GM19463 (cell line): ENCODE results near the gene KIAA1671.
A peak's percentile ranks its signal among the peaks of the same experiment; 100 is the strongest.

Experiments used
- ATAC-seq: cut with Tn5 transposase; IDR thresholded peaks from one replicate; pipeline ENCODE4 v1.9.1; 2021; ENCODE audit warnings: mild to moderate bottlenecking, moderate library complexity; ENCODE audit not compliant: unreplicated experiment

KIAA1671 gene

GRCh38 chr22:25084405-25085107 lies 132.0 kb downstream of the KIAA1671 start:
- no peak for ATAC-seq

- ATAC-seq, result no peak
Measured at GRCh38 chr22:25085156-25085555, 132.6 kb downstream of the KIAA1671 start.

- ATAC-seq, result peak; percentile 91
Measured at GRCh38 chr22:25085930-25086901, 133.7 kb downstream of the KIAA1671 start.

GRCh38 chr22:25086902-25087282 lies 134.4 kb downstream of the KIAA1671 start:
- ATAC-seq, result no peak

- ATAC-seq, result no peak
Measured at GRCh38 chr22:25090225-25090890, 137.8 kb downstream of the KIAA1671 start.

GRCh38 chr22:25091458-25091857 lies 138.9 kb downstream of the KIAA1671 start:
- no peak for ATAC-seq

- no peak for ATAC-seq
Measured at GRCh38 chr22:25092119-25092518, 139.6 kb downstream of the KIAA1671 start.

GRCh38 chr22:25094579-25094978 lies 142.1 kb downstream of the KIAA1671 start:
- no peak for ATAC-seq

GRCh38 chr22:25095869-25096268 lies 143.4 kb downstream of the KIAA1671 start:
- no peak for ATAC-seq

GRCh38 chr22:25096638-25097405 lies 144.3 kb downstream of the KIAA1671 start:
- ATAC-seq, result no peak

GRCh38 chr22:25098445-25099081 lies 146.0 kb downstream of the KIAA1671 start:
- ATAC-seq, result no peak

- no peak for ATAC-seq
Measured at GRCh38 chr22:25099202-25099601, 146.7 kb downstream of the KIAA1671 start.

GRCh38 chr22:25100402-25100801 lies 147.9 kb downstream of the KIAA1671 start:
- ATAC-seq, result no peak

GRCh38 chr22:25100948-25101347 lies 148.4 kb downstream of the KIAA1671 start:
- ATAC-seq, result no peak

- no peak for ATAC-seq
Measured at GRCh38 chr22:25101501-25101900, 149.0 kb downstream of the KIAA1671 start.

GRCh38 chr22:25101986-25102385 lies 149.5 kb downstream of the KIAA1671 start:
- ATAC-seq, result no peak

- no peak for ATAC-seq
Measured at GRCh38 chr22:25102722-25103121, 150.2 kb downstream of the KIAA1671 start.

GRCh38 chr22:25104367-25104766 lies 151.9 kb downstream of the KIAA1671 start:
- no peak for ATAC-seq

- ATAC-seq, result no peak
Measured at GRCh38 chr22:25105817-25106650, 153.5 kb downstream of the KIAA1671 start.
